DOHH2 (cell line): Measurements from ENCODE around the gene GATA5.

ENCODE experiments used
- H3F3A ChIP-seq: fragments of 200-600 bp; sonication (generic), shearing (Covaris generic); 2 replicates; pipeline ENCODE4 v1.6.0; 2016; ENCODE audit warnings: antibody characterized with exemption, mild to moderate bottlenecking; ENCODE audit not compliant: control insufficient read depth, insufficient read depth
- H3K27ac ChIP-seq: fragments of 200-600 bp; sonication (generic); 2 replicates; pipeline ENCODE4 v1.5.1; 2014; ENCODE audit warnings: low read depth, mild to moderate bottlenecking, low read length, moderate library complexity
- H3K27me3 ChIP-seq: fragments of 200-600 bp; sonication (generic); 2 replicates; pipeline ENCODE4 v1.6.1; 2014; ENCODE audit warnings: mild to moderate bottlenecking, low read length, mixed read lengths; ENCODE audit not compliant: control insufficient read depth
- H3K36me3 ChIP-seq: fragments of 200-600 bp; sonication (generic); 2 replicates; pipeline ENCODE4 v1.6.1; 2014; ENCODE audit warnings: mild to moderate bottlenecking, low read length, moderate library complexity, mixed read lengths; ENCODE audit not compliant: control insufficient read depth
- H3K4me1 ChIP-seq: fragments of 200-600 bp; sonication (generic); 2 replicates; pipeline ENCODE4 v1.6.1; 2014; ENCODE audit warnings: mild to moderate bottlenecking, low read length, mixed read lengths; ENCODE audit not compliant: control insufficient read depth
- H3K4me2 ChIP-seq: fragments of 200-600 bp; sonication (generic); 2 replicates; pipeline ENCODE4 v1.6.0; 2014; ENCODE audit warnings: mild to moderate bottlenecking, low read length, moderate library complexity
- H3K4me3 ChIP-seq: fragments of 200-600 bp; sonication (generic); 2 replicates; pipeline ENCODE4 v1.5.1; 2014; ENCODE audit warnings: mild to moderate bottlenecking, low read length, mixed read lengths
- H3K79me2 ChIP-seq: fragments of 200-600 bp; sonication (generic); 2 replicates; pipeline ENCODE4 v1.6.1; 2014; ENCODE audit warnings: mild to moderate bottlenecking, low read length, mixed read lengths; ENCODE audit not compliant: control insufficient read depth
- H3K9me2 ChIP-seq: fragments of 200-600 bp; sonication (generic); replicated peaks from 2 replicates; pipeline ENCODE4 v1.6.1; 2014; ENCODE audit warnings: mild to moderate bottlenecking, low read length, mixed read lengths; ENCODE audit not compliant: control insufficient read depth
- H3K9me3 ChIP-seq: fragments of 200-600 bp; sonication (generic); 2 replicates; pipeline ENCODE4 v1.6.1; 2014; ENCODE audit warnings: antibody characterized with exemption, low read length, mixed read lengths; ENCODE audit not compliant: control insufficient read depth, insufficient read depth
- H4K20me1 ChIP-seq: fragments of 200-600 bp; sonication (generic); 2 replicates; pipeline ENCODE4 v1.6.0; 2014; ENCODE audit warnings: low read depth, mild to moderate bottlenecking, antibody characterized with exemption, low read length, moderate library complexity; ENCODE audit not compliant: control insufficient read depth, insufficient read depth
- EZH2phosphoT487 ChIP-seq: fragments of 200-600 bp; sonication (generic); IDR thresholded peaks from 2 replicates; pipeline ENCODE4 v1.6.1; 2017; ENCODE audit warnings: borderline replicate concordance, mild to moderate bottlenecking, antibody characterized with exemption, low read length, moderate library complexity, mixed read lengths
- TF ChIP-seq, protein P1 (sequence below): fragments of 200-600 bp; sonication (generic); IDR thresholded peaks from one replicate; pipeline ENCODE4 v1.5.1; 2014; ENCODE audit warnings: antibody characterized with exemption, mild to moderate bottlenecking, low read depth, low read length; ENCODE audit not compliant: poor library complexity, severe bottlenecking

GATA5 gene

DNA sequence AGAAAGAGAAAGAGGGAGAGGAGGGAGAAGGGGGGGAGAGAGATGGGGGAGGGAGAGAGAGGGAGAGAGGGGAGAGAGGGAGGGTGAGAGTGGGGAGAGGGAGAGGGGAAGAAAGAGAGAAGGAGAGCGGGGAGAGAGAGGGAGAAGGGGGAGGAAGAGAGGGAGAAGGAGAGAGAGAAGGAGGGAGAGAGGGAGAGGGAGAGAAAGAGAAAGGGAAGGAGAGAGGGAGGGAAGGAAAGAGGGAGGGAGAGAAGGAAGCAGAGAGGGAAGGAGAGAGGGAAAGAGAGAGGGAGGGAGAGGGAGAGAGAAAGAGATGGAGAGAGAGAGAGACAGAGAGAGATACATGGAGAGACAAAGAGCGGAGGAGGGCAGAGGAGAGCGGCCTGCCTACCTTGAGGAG is 23.8 kb downstream of the GATA5 start:
- TF ChIP-seq, protein P1, sequence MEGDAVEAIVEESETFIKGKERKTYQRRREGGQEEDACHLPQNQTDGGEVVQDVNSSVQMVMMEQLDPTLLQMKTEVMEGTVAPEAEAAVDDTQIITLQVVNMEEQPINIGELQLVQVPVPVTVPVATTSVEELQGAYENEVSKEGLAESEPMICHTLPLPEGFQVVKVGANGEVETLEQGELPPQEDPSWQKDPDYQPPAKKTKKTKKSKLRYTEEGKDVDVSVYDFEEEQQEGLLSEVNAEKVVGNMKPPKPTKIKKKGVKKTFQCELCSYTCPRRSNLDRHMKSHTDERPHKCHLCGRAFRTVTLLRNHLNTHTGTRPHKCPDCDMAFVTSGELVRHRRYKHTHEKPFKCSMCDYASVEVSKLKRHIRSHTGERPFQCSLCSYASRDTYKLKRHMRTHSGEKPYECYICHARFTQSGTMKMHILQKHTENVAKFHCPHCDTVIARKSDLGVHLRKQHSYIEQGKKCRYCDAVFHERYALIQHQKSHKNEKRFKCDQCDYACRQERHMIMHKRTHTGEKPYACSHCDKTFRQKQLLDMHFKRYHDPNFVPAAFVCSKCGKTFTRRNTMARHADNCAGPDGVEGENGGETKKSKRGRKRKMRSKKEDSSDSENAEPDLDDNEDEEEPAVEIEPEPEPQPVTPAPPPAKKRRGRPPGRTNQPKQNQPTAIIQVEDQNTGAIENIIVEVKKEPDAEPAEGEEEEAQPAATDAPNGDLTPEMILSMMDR = no peak
- no peak for TF ChIP-seq EZH2phosphoT487
- no peaks in the 10 kb centered on the region for H4K20me1 ChIP-seq
- H3K4me1 ChIP-seq = no peaks in the 10 kb centered on the region

DNA sequence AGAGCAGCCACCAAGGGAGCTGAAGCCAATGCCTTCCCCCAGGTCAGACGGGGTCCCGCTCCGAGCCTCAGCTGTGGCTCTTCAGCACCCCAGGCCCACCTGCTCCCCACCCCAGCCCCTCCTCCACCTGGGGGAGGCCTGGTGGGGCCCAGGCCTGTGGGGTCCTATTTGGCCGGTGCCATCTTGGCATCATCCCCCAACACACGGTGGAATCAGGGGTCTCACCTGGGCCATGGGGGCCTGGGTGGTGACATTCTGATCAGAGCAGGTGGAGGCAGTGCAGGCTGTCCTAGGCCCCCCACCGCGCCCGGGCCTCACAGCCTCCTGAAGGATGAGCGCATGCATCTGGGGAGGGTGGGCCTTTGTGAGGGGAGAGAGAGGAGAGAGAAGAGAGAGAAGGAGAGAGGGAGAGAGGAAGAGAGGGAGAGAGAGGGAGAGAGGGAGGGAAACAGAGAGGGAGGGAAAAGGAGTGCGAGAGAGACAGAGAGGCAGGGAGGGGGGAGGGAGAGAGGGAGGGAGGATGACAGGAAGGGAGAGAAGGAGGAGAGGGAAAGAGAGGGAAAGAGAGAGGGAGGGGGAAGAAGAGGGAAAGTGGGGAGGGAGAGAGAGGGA is 24.5 kb downstream of the GATA5 start:
- no peaks in the 10 kb centered on the region for H3K79me2 ChIP-seq
- H3K4me2 ChIP-seq = no peak overlapping the region
- H3K27ac ChIP-seq = no peak overlapping the region
- no peak overlapping the region for H3K4me3 ChIP-seq
- H3K4me1 ChIP-seq = no peaks in the 10 kb centered on the region
- no peaks in the 10 kb centered on the region for H3K9me3 ChIP-seq
- H3K36me3 ChIP-seq = no peaks in the 10 kb centered on the region
- no peaks in the 10 kb centered on the region for H3K27me3 ChIP-seq
- H4K20me1 ChIP-seq = no peaks in the 10 kb centered on the region
- no peak for TF ChIP-seq EZH2phosphoT487
- TF ChIP-seq, protein P1 = no peak
- no peaks in the 10 kb centered on the region for H3K9me2 ChIP-seq
- no peaks in the 10 kb centered on the region for H3F3A ChIP-seq

More for the DNA sequence above, 23.8 kb downstream of the GATA5 start:
- no peaks in the 10 kb centered on the region for H3K27me3 ChIP-seq
- no peak overlapping the region for H3K4me2 ChIP-seq
- H3K9me2 ChIP-seq = no peaks in the 10 kb centered on the region
- H3K4me3 ChIP-seq = no peak overlapping the region
- H3F3A ChIP-seq = no peaks in the 10 kb centered on the region
- H3K36me3 ChIP-seq = no peaks in the 10 kb centered on the region
- no peak overlapping the region for H3K27ac ChIP-seq
- no peaks in the 10 kb centered on the region for H3K9me3 ChIP-seq
- no peaks in the 10 kb centered on the region for H3K79me2 ChIP-seq

DNA sequence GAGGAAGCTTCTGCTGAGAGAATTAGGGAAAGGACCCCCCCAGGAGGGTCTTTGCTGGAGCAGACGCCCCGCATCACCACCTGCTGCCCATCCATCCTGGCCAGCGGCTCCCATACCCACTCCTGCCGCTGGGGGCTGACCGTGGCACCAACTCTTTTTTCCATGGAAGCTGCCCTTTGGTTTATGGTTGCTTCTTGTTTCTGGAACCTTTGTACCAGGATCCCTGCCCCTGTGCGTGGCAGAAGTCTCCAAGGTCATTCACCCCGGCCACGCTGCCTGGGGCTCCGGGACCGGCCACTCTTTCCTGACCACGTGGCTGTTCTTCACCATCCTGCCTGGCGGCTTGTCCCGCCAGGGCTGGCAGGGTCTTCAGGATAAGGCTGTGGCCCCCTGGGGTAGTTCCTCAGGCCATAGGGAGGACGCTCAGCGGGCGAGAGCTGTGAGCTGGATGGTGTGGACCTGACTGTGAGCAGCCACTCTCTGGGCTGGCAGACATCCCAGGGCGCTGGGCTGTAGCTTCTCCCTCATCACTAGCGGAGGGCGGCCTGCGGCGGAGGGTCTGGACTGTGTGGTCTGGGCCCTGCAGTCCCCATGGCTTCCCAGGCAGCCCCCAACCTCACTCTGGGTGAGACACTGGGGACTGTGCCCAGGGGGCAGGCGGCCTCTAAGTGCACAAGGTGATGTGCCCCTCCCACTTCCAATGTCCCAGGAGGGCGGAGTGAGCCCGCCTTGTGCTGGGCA is 25.7 kb downstream of the GATA5 start:
- Histone ChIP-seq H3K27ac (no peak overlapping the region), H3K4me2 (no peak overlapping the region), H3K4me3 (no peak overlapping the region), H3K79me2 (no peaks in the 10 kb centered on the region), H4K20me1 (no peaks in the 10 kb centered on the region), H3K9me2 (no peaks in the 10 kb centered on the region), H3K36me3 (no peaks in the 10 kb centered on the region), H3F3A (no peaks in the 10 kb centered on the region), H3K9me3 (no peaks in the 10 kb centered on the region), H3K27me3 (no peaks in the 10 kb centered on the region), H3K4me1 (no peaks in the 10 kb centered on the region)
- TF ChIP-seq EZH2phosphoT487 = no peak
- TF ChIP-seq, protein P1 = no peak
